HEK293 (cell line): Measurements from ENCODE around the gene PCDH1.

Experiments
- CTCF ChIA-PET: fragments of 350-600 bp; formaldehyde crosslinking; extraction: SDS; loops from one replicate; lab custom pipeline; 2021; ENCODE audit warnings: antibody characterized with exemption; lab: Yijun Ruan, JAX
- POLR2A ChIA-PET: fragments of 300-600 bp; formaldehyde crosslinking; extraction: SDS; loops from one replicate; lab custom pipeline; 2020; ENCODE audit warnings: antibody characterized with exemption, inconsistent platforms; lab: Yijun Ruan, JAX
- H3K27ac ChIP-seq: fragments of 200-500 bp; sonication (Bioruptor generic); 2 replicates; pipeline ENCODE4 v1.5.1; 2014; ENCODE audit warnings: low read depth, low read length, control low read depth, inconsistent platforms; ENCODE audit errors: extremely low read depth
- H3K36me3 ChIP-seq, 2 experiments: fragments of 200-500 bp in 1 of 2; sonication (Bioruptor generic) in 1 of 2; 1 replicate in 1 of 2; 2 replicates in 1 of 2; pipeline ENCODE4 v1.5.1; 2014 to 2017; ENCODE audit warnings: inconsistent platforms in 2 of 2, low read length in 2 of 2; ENCODE audit not compliant: control insufficient read depth in 2 of 2, insufficient read depth in 1 of 2
- H3K4me1 ChIP-seq: fragments of 200-500 bp; sonication (Bioruptor generic); 2 replicates; pipeline ENCODE4 v1.5.1; 2014; ENCODE audit warnings: mild to moderate bottlenecking, low read length, inconsistent platforms; ENCODE audit not compliant: control insufficient read depth, insufficient read depth
- H3K4me3 ChIP-seq: 2 replicates; pipeline ENCODE4 v1.5.1; 2011; ENCODE audit warnings: low read depth, mild to moderate bottlenecking, control low read depth, low read length, moderate library complexity
- H3K9me3 ChIP-seq: fragments of 200-500 bp; sonication (Bioruptor generic); 2 replicates; pipeline ENCODE4 v1.5.1; 2014; ENCODE audit warnings: low read depth, low read length, inconsistent platforms; ENCODE audit not compliant: control insufficient read depth, insufficient read depth
- BCL11A ChIP-seq: fragments of 450-650 bp; formaldehyde crosslinking; IDR thresholded peaks from 2 replicates; pipeline ENCODE4 v1.5.1; 2016; ENCODE audit warnings: low read depth, missing biosample characterization, missing genetic modification characterization
- FEZF1 ChIP-seq: fragments of 450-650 bp; formaldehyde crosslinking; IDR thresholded peaks from 2 replicates; pipeline ENCODE4 v1.5.1; 2016; ENCODE audit warnings: missing biosample characterization, missing genetic modification characterization
- HIC1 ChIP-seq: fragments of 450-650 bp; formaldehyde crosslinking; IDR thresholded peaks from 2 replicates; pipeline ENCODE4 v1.5.1; 2016; ENCODE audit warnings: missing biosample characterization, missing genetic modification characterization
- KLF8 ChIP-seq: fragments of 450-650 bp; formaldehyde crosslinking; IDR thresholded peaks from 2 replicates; pipeline ENCODE4 v1.5.1; 2016; ENCODE audit warnings: missing biosample characterization, missing genetic modification characterization
- PRDM2 ChIP-seq: fragments of 450-650 bp; formaldehyde crosslinking; IDR thresholded peaks from 2 replicates; pipeline ENCODE4 v1.5.1; 2016; ENCODE audit warnings: missing biosample characterization, missing genetic modification characterization, borderline replicate concordance
- RBAK ChIP-seq: fragments of 450-650 bp; formaldehyde crosslinking; IDR thresholded peaks from 2 replicates; pipeline ENCODE4 v1.5.1; 2016; ENCODE audit warnings: missing biosample characterization, missing genetic modification characterization
- REST ChIP-seq: fragments of 450-650 bp; formaldehyde crosslinking; IDR thresholded peaks from 2 replicates; pipeline ENCODE4 v1.5.1; 2016; ENCODE audit warnings: missing biosample characterization, missing genetic modification characterization
- TRIM28 ChIP-seq: IDR thresholded peaks from 2 replicates; pipeline ENCODE4 v1.6.1; 2011; ENCODE audit warnings: low read length, control low read depth, borderline replicate concordance
- ZFHX2 ChIP-seq: fragments of 450-650 bp; formaldehyde crosslinking; conservative IDR thresholded peaks from 2 replicates; pipeline ENCODE4 v1.5.1; 2016; ENCODE audit warnings: missing biosample characterization, missing genetic modification characterization
- ZNF140 ChIP-seq: fragments of 450-650 bp; formaldehyde crosslinking; IDR thresholded peaks from 2 replicates; pipeline ENCODE4 v1.5.1; 2016; ENCODE audit warnings: missing biosample characterization, missing genetic modification characterization
- ZNF146 ChIP-seq: fragments of 450-650 bp; formaldehyde crosslinking; IDR thresholded peaks from 2 replicates; pipeline ENCODE4 v1.5.1; 2016; ENCODE audit warnings: missing biosample characterization, missing genetic modification characterization
- ZNF155 ChIP-seq: fragments of 450-650 bp; formaldehyde crosslinking; IDR thresholded peaks from 2 replicates; pipeline ENCODE4 v1.5.1; 2016; ENCODE audit warnings: missing biosample characterization, missing genetic modification characterization
- ZNF248 ChIP-seq: fragments of 450-650 bp; formaldehyde crosslinking; IDR thresholded peaks from 2 replicates; pipeline ENCODE4 v1.5.1; 2017; ENCODE audit warnings: missing biosample characterization, missing genetic modification characterization
- ZNF302 ChIP-seq: fragments of 450-650 bp; formaldehyde crosslinking; IDR thresholded peaks from 2 replicates; pipeline ENCODE4 v1.5.1; 2016; ENCODE audit warnings: missing biosample characterization, missing genetic modification characterization, low read depth
- ZNF311 ChIP-seq: fragments of 450-650 bp; formaldehyde crosslinking; IDR thresholded peaks from 2 replicates; pipeline ENCODE4 v1.5.1; 2017; ENCODE audit warnings: missing biosample characterization, missing genetic modification characterization, borderline replicate concordance
- ZNF350 ChIP-seq: fragments of 450-650 bp; formaldehyde crosslinking; IDR thresholded peaks from 2 replicates; pipeline ENCODE4 v1.5.0; 2017; ENCODE audit warnings: missing biosample characterization, mild to moderate bottlenecking, missing genetic modification characterization
- ZNF449 ChIP-seq: fragments of 450-650 bp; formaldehyde crosslinking; IDR thresholded peaks from 2 replicates; pipeline ENCODE4 v1.5.1; 2017; ENCODE audit warnings: missing biosample characterization, mild to moderate bottlenecking, missing genetic modification characterization, moderate library complexity
- ZNF473 ChIP-seq: fragments of 450-650 bp; formaldehyde crosslinking; IDR thresholded peaks from 2 replicates; pipeline ENCODE4 v1.5.1; 2017; ENCODE audit warnings: missing biosample characterization, missing genetic modification characterization
- ZNF692 ChIP-seq: fragments of 450-650 bp; formaldehyde crosslinking; IDR thresholded peaks from 2 replicates; pipeline ENCODE4 v1.5.1; 2016; ENCODE audit warnings: missing biosample characterization, missing genetic modification characterization
- ZNF776 ChIP-seq: fragments of 450-650 bp; formaldehyde crosslinking; IDR thresholded peaks from 2 replicates; pipeline ENCODE4 v1.5.0; 2017; ENCODE audit warnings: missing biosample characterization, missing genetic modification characterization, borderline replicate concordance
- ZNF792 ChIP-seq: fragments of 450-650 bp; formaldehyde crosslinking; IDR thresholded peaks from 2 replicates; pipeline ENCODE4 v1.5.1; 2016; ENCODE audit warnings: missing biosample characterization, missing genetic modification characterization

The PCDH1 gene

GRCh38 chr5:141920771-141921170 lies 42.6 kb upstream of the PCDH1 start (continued):
- TF ChIP-seq PRDM2 = no peak
- TF ChIP-seq ZNF473 (tag by site-specific recombination) = no peak
- no peak for TF ChIP-seq ZNF248
- TF ChIP-seq ZNF155 = no peak

GRCh38 chr5:141919218-141920119 lies 41.3 kb upstream of the PCDH1 start:
- CTCF ChIA-PET = no interaction called here
- TF ChIP-seq ZFHX2 (tag by site-specific recombination) (no peak), ZNF146 (no peak), ZNF350 (tag by site-specific recombination) (no peak), RBAK (tag by site-specific recombination) (no peak), BCL11A (tag by site-specific recombination) (no peak), FEZF1 (no peak), KLF8 (tag by site-specific recombination) (no peak), HIC1 (tag by site-specific recombination) (no peak), ZNF792 (tag by site-specific recombination) (no peak), REST (tag by site-specific recombination) (no peak), ZNF776 (tag by site-specific recombination) (no peak), ZNF302 (tag by site-specific recombination) (no peak), TRIM28 (no peak), ZNF449 (tag by site-specific recombination) (no peak), ZNF140 (no peak), ZNF311 (tag by site-specific recombination) (no peak), ZNF692 (tag by site-specific recombination) (no peak)
- TF ChIP-seq, all 188 proteins: peak for 0
- POLR2A ChIA-PET = interaction anchor here (0.5 kb wide), 1 partner anchor 60 kb away, joined by 3 read pairs; no protein-coding TSS in a partner anchor
- Histone ChIP-seq H3K9me3 (no peaks in the 10 kb centered on the region), H3K4me1 (no peaks in the 10 kb centered on the region), H3K27ac (no peak overlapping the region), H3K4me3 (no peak overlapping the region), H3K36me3 (peaks cover 0 to 3% of the 10 kb centered on the region in 2 experiments; a peak in 1 of 3 replicates)
